ENCODE data around the gene COLEC11. TPM values are rescaled to one million over a fixed set of nuclear protein-coding genes. Genes with fewer than 3 reads are reported as not detected.

The COLEC11 gene
- polyA plus RNA-seq, 1 experiment, result 0.15 TPM

- no peak for TF ChIP-seq CTCF (IDR thresholded peaks at IDR 0.05; ENCODE audit: insufficient read depth, low read depth, low read length)
- Histone ChIP-seq H3K36me3 (ENCODE audit: control insufficient read depth, insufficient read depth, low read length) (no peaks in the 10 kb centered on the region), H3K27me3 (ENCODE audit: control insufficient read depth, insufficient read depth, low read length) (no peaks in the 10 kb centered on the region), H3K4me3 (ENCODE audit: low read depth, low read length) (no peak overlapping the region)
- ChIA-PET CTCF (interaction anchor here (1.1 to 2.5 kb wide), 4 partner anchors 9 to 17 kb away, joined by 3 to 6 read pairs (median 6); no protein-coding TSS in a partner anchor), POLR2A (no interaction called here)
- DNase-seq (ENCODE audit: low read depth), result no peak
Measured at GRCh38 chr2:3642521-3643215, 47.8 kb downstream of the COLEC11 start.

DNA sequence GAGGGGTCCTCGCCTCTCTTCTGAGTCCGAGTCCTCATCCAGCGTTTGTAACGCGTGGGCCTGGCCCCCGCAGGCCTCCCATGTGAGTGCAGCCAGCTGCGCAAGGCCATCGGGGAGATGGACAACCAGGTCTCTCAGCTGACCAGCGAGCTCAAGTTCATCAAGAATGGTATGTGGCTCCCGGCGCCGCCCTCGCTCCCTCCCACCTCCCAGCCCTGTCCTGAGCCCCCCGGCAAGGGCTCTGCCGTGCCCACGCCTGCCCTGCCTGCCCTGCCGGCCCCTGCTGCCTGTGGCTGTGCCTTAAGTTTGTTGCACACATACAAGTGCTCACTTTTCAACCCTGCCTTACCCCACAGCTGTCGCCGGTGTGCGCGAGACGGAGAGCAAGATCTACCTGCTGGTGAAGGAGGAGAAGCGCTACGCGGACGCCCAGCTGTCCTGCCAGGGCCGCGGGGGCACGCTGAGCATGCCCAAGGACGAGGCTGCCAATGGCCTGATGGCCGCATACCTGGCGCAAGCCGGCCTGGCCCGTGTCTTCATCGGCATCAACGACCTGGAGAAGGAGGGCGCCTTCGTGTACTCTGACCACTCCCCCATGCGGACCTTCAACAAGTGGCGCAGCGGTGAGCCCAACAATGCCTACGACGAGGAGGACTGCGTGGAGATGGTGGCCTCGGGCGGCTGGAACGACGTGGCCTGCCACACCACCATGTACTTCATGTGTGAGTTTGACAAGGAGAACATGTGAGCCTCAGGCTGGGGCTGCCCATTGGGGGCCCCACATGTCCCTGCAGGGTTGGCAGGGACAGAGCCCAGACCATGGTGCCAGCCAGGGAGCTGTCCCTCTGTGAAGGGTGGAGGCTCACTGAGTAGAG lies 48.7 kb downstream of the COLEC11 start:
- H3K27me3 ChIP-seq (ENCODE audit: control insufficient read depth, insufficient read depth, low read length), result no peaks in the 10 kb centered on the region
- TF ChIP-seq CTCF (IDR thresholded peaks at IDR 0.05; ENCODE audit: insufficient read depth, low read depth, low read length), result no peak
- no peaks in the 10 kb centered on the region for H3K36me3 ChIP-seq (ENCODE audit: control insufficient read depth, insufficient read depth, low read length)
- ChIA-PET POLR2A (no interaction called here), CTCF (interaction anchor here (1.9 to 2.5 kb wide), 2 partner anchors 8 to 12 kb away, joined by 5 to 6 read pairs; no protein-coding TSS in a partner anchor)
- no peak overlapping the region for H3K4me3 ChIP-seq (ENCODE audit: low read depth, low read length)
- no peak for DNase-seq (ENCODE audit: low read depth)

GRCh38 chr2:3644246-3644525 lies 49.3 kb downstream of the COLEC11 start:
- Histone ChIP-seq H3K4me3 (ENCODE audit: low read depth, low read length) (no peak overlapping the region), H3K27me3 (ENCODE audit: control insufficient read depth, insufficient read depth, low read length) (no peaks in the 10 kb centered on the region), H3K36me3 (ENCODE audit: control insufficient read depth, insufficient read depth, low read length) (no peaks in the 10 kb centered on the region)
- POLR2A ChIA-PET, result no interaction called here
- DNase-seq (ENCODE audit: low read depth), result no peak
- no peak for TF ChIP-seq CTCF (IDR thresholded peaks at IDR 0.05; ENCODE audit: insufficient read depth, low read depth, low read length)
- CTCF ChIA-PET, result interaction anchor here (2.5 kb wide), 1 partner anchor 12 kb away, joined by 6 read pairs; no protein-coding TSS in a partner anchor

- H3K4me3 ChIP-seq (ENCODE audit: low read depth, low read length), result no peak overlapping the region
- ChIA-PET POLR2A (no interaction called here), CTCF (interaction anchor here (0.6 to 2.5 kb wide), 2 partner anchors 11 to 19 kb away, joined by 3 to 6 read pairs; no protein-coding TSS in a partner anchor)
- TF ChIP-seq CTCF (IDR thresholded peaks at IDR 0.05; ENCODE audit: insufficient read depth, low read depth, low read length), result no peak
- no peaks in the 10 kb centered on the region for H3K36me3 ChIP-seq (ENCODE audit: control insufficient read depth, insufficient read depth, low read length)
- H3K27me3 ChIP-seq (ENCODE audit: control insufficient read depth, insufficient read depth, low read length), result 0 out of 2 replicates have a peak, but pooled peaks cover 1% of the 10 kb centered on the region
- no peak for DNase-seq (ENCODE audit: low read depth)
Measured at GRCh38 chr2:3644891-3645605, 50.1 kb downstream of the COLEC11 start.

Measured in BJ (cell line).